Measurements from ENCODE around the gene IL7R. TPM values are rescaled to one million over a fixed set of nuclear protein-coding genes. Genes with fewer than 3 reads are reported as not detected.

IL7R gene
- total and polyA plus RNA-seq, 2 of the 4 experiments (the other 2 are of a cell fraction), result 40.7 to 71.7 TPM

DNA sequence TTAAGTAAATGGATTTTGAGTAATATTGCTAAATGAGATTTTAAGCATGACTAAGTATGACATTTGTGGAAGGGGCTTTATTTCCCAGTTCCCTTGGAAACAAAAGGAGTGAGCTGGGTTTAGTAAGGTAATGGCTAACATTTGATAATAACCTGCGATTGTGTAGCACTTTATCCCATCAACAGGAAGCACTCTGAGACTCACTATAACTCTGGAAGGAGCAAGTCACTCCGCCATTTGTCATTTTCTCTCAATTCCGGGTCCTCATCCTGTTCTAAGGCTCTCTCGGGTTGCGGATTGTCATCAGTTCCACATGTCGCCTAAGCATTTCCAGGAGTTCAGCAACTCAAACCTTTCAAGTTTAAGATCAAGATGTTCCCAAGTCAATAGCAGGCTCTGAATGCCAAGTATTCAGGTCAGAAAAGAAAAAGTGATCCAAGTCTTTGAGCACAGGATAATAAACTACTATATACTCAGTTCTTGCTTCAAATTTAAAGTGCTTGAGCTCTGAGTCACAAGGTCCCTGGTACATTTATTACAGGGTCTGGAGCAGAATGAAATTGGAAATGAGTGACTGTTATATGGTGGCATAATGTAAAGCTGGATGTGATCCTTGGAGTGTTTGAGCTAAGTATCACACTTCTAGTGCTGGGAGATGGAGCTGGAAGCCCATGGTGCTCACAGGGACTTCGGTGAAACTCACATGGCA, 42.4 kb downstream of the IL7R start:
- Histone ChIP-seq H2AK9ac (replicated peaks; ENCODE audit: low read depth, low read length, poor library complexity) (no peak overlapping the region), H4K5ac (ENCODE audit: low read depth, low read length) (no peak overlapping the region), H3K18ac (ENCODE audit: low read depth, low read length) (no peak overlapping the region), H3K14ac (replicated peaks; ENCODE audit: low read depth, low read length) (no peak overlapping the region; the same call in 1 of the 2 replicates), H3K9me3 (ENCODE audit: control insufficient read depth, insufficient read depth, low read length) (no peaks in the 10 kb centered on the region), H3K4me2 (ENCODE audit: low read depth, low read length) (no peak overlapping the region), H4K91ac (ENCODE audit: insufficient read depth, low read depth, low read length) (no peak overlapping the region; the same call in 1 of the 2 replicates), H3K27me3 (ENCODE audit: control insufficient read depth, insufficient read depth, low read length) (no peaks in the 10 kb centered on the region), H3K4me1 (ENCODE audit: control insufficient read depth, insufficient read depth, low read length) (peaks cover 3% of the 10 kb centered on the region), H3K9me1 (ENCODE audit: insufficient read depth, low read length) (no peaks in the 10 kb centered on the region), H3K4ac (ENCODE audit: low read depth, low read length) (no peak overlapping the region), H2BK5ac (ENCODE audit: low read depth, low read length, poor library complexity, severe bottlenecking) (no peak overlapping the region), H3K27ac (ENCODE audit: insufficient read depth, low read length) (no peak overlapping the region), H4K20me1 (ENCODE audit: insufficient read depth, low read length) (no peaks in the 10 kb centered on the region), H2AFZ (replicated peaks; ENCODE audit: low read length, poor library complexity) (peak overlapping the region; percentile 18), H3K4me3 (ENCODE audit: insufficient read depth, low read depth, low read length) (no peak overlapping the region), H2BK15ac (ENCODE audit: low read depth, low read length) (no peak overlapping the region), H3K23ac (ENCODE audit: low read depth, low read length) (no peak overlapping the region), H4K8ac (ENCODE audit: low read depth in 2 of 2, low read length in 2 of 2) (no peak overlapping the region), H3K9ac (ENCODE audit: low read depth, low read length) (no peak overlapping the region), H2AK5ac (ENCODE audit: low read depth, low read length) (no peak overlapping the region), H3K56ac (ENCODE audit: extremely low read depth, insufficient read depth, low read length) (no peak overlapping the region), H2BK120ac (ENCODE audit: low read depth, low read length) (no peak overlapping the region; the same call in 1 of the 2 replicates), H3K36me3 (ENCODE audit: control insufficient read depth, insufficient read depth, low read length) (no peaks in the 10 kb centered on the region), H2BK20ac (ENCODE audit: low read depth, low read length) (no peak overlapping the region), H3K79me1 (ENCODE audit: low read depth in 1 of 2, low read length in 2 of 2) (no peaks in the 10 kb centered on the region)
- no peak for TF ChIP-seq MAZ (IDR thresholded peaks at IDR 0.05; ENCODE audit: borderline replicate concordance, low read depth, low read length)
- TF ChIP-seq RAD21 (IDR thresholded peaks at IDR 0.05; ENCODE audit: low read length), result no peak
- TF ChIP-seq RFX5 (IDR thresholded peaks at IDR 0.05; ENCODE audit: low read depth, low read length), result no peak
- TF ChIP-seq, protein P1, sequence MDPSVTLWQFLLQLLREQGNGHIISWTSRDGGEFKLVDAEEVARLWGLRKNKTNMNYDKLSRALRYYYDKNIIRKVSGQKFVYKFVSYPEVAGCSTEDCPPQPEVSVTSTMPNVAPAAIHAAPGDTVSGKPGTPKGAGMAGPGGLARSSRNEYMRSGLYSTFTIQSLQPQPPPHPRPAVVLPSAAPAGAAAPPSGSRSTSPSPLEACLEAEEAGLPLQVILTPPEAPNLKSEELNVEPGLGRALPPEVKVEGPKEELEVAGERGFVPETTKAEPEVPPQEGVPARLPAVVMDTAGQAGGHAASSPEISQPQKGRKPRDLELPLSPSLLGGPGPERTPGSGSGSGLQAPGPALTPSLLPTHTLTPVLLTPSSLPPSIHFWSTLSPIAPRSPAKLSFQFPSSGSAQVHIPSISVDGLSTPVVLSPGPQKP (IDR thresholded peaks at IDR 0.05; ENCODE audit: borderline replicate concordance, low read depth, low read length), result no peak
- TF ChIP-seq, protein P2, sequence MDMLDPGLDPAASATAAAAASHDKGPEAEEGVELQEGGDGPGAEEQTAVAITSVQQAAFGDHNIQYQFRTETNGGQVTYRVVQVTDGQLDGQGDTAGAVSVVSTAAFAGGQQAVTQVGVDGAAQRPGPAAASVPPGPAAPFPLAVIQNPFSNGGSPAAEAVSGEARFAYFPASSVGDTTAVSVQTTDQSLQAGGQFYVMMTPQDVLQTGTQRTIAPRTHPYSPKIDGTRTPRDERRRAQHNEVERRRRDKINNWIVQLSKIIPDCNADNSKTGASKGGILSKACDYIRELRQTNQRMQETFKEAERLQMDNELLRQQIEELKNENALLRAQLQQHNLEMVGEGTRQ (IDR thresholded peaks at IDR 0.05; ENCODE audit: low read depth, low read length), result no peak
- TF ChIP-seq BHLHE40 (IDR thresholded peaks at IDR 0.05; ENCODE audit: low read depth, low read length), result no peak
- TF ChIP-seq, protein P3, sequence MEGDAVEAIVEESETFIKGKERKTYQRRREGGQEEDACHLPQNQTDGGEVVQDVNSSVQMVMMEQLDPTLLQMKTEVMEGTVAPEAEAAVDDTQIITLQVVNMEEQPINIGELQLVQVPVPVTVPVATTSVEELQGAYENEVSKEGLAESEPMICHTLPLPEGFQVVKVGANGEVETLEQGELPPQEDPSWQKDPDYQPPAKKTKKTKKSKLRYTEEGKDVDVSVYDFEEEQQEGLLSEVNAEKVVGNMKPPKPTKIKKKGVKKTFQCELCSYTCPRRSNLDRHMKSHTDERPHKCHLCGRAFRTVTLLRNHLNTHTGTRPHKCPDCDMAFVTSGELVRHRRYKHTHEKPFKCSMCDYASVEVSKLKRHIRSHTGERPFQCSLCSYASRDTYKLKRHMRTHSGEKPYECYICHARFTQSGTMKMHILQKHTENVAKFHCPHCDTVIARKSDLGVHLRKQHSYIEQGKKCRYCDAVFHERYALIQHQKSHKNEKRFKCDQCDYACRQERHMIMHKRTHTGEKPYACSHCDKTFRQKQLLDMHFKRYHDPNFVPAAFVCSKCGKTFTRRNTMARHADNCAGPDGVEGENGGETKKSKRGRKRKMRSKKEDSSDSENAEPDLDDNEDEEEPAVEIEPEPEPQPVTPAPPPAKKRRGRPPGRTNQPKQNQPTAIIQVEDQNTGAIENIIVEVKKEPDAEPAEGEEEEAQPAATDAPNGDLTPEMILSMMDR (conservative IDR thresholded peaks at IDR 0.05; ENCODE audit: low read depth, low read length), result no peak
- TF ChIP-seq CHD1 (IDR thresholded peaks at IDR 0.05; ENCODE audit: low read depth, low read length), result no peak
- BruUV-seq (replicated peaks), result no TSS peak
- dilution Hi-C loops (cut with HindIII; ENCODE audit: low sequenced_read_pairs, unreplicated experiment), result no loop called here
- ChIA-PET POLR2A (ENCODE audit: unreplicated experiment) (no interaction called here), CTCF (no interaction called here)
- in situ Hi-C loops (cut with MboI; ENCODE audit: low sequenced_read_pairs), result no loop called here
- WGBS, 2 experiments (ENCODE audit: extremely low coverage in 2 of 2, insufficient read length in 1 of 2), result 96% methylated on average over 5 of the region's 7 CpGs; no CpG with 5 or more reads in 1 of the 2 experiments
- intact Hi-C loops (cut with micrococcal nuclease), result no loop called here
- peak; percentile 29; the same call in 1 of the 2 replicates for ATAC-seq (ENCODE audit: low read depth)
- DNase-seq, result no peak
